Mesenchymal stem cell (in vitro differentiated cells and primary cell): Measurements from ENCODE around the gene PNN. TPM values are rescaled to one million over a fixed set of nuclear protein-coding genes. Genes with fewer than 3 reads are reported as not detected.
"Not testable (repeated sequence)": the region's sequence is repeated elsewhere in the genome, so short reads cannot be mapped to it uniquely, and the experiment has no call there.

Experiments used
- DNase-seq: peaks from one replicate; pipeline ENCODE4 v3.0.0-alpha.2; 2013
- H2AFZ ChIP-seq: one replicate; pipeline ENCODE4 v1.6.1; 2013; ENCODE audit warnings: low read depth, mild to moderate bottlenecking, control low read depth, inconsistent platforms, low read length, moderate library complexity
- H2AK5ac ChIP-seq: 2 replicates; pipeline ENCODE4 v1.6.1; 2013; ENCODE audit warnings: low read length, moderate library complexity, mild to moderate bottlenecking, inconsistent platforms; ENCODE audit not compliant: severe bottlenecking
- H2BK120ac ChIP-seq: one replicate; pipeline ENCODE4 v1.6.1; 2013; ENCODE audit warnings: low read depth, mild to moderate bottlenecking, inconsistent platforms, low read length, moderate library complexity
- H2BK12ac ChIP-seq, 2 experiments: one replicate each; pipeline ENCODE4 v1.6.1; 2013; ENCODE audit warnings: inconsistent platforms in 2 of 2, low read length in 2 of 2, mild to moderate bottlenecking in 2 of 2, moderate library complexity in 2 of 2, control low read depth in 1 of 2
- H2BK15ac ChIP-seq: one replicate; pipeline ENCODE4 v1.6.1; 2013; ENCODE audit warnings: mild to moderate bottlenecking, low read depth, inconsistent platforms; ENCODE audit not compliant: poor library complexity, severe bottlenecking
- H2BK5ac ChIP-seq: 2 replicates; pipeline ENCODE4 v1.6.1; 2013; ENCODE audit warnings: low read depth, mild to moderate bottlenecking, low read length, control low read depth, inconsistent platforms; ENCODE audit not compliant: poor library complexity, severe bottlenecking
- H3K14ac ChIP-seq, 2 experiments: one replicate each; pipeline ENCODE4 v1.6.1; 2013; ENCODE audit warnings: inconsistent platforms in 2 of 2, low read length in 2 of 2, control low read depth in 1 of 2, mild to moderate bottlenecking in 1 of 2, moderate library complexity in 1 of 2
- H3K18ac ChIP-seq, 2 experiments: one replicate each; pipeline ENCODE4 v1.6.1; 2013; ENCODE audit warnings: inconsistent platforms in 2 of 2, low read length in 2 of 2, control low read depth in 1 of 2, low read depth in 1 of 2, mild to moderate bottlenecking in 1 of 2
- H3K23ac ChIP-seq, 2 experiments: one replicate each; pipeline ENCODE4 v1.6.1; 2013; ENCODE audit warnings: inconsistent platforms in 2 of 2, low read length in 2 of 2, mild to moderate bottlenecking in 2 of 2, moderate library complexity in 2 of 2, control low read depth in 1 of 2
- H3K27ac ChIP-seq: 2 replicates; pipeline ENCODE4 v1.5.1; 2013; ENCODE audit warnings: mild to moderate bottlenecking, moderate library complexity, low read length, control low read depth, inconsistent platforms; ENCODE audit not compliant: poor library complexity, severe bottlenecking
- H3K27me3 ChIP-seq, 2 experiments: 2 replicates each; pipeline versions ENCODE4 v1.6.1 to v1.7.0; 2013; ENCODE audit warnings: low read length in 2 of 2, mild to moderate bottlenecking in 2 of 2, moderate library complexity in 2 of 2, control low read depth in 1 of 2, inconsistent platforms in 1 of 2; ENCODE audit not compliant: control insufficient read depth in 1 of 2, insufficient read depth in 1 of 2
- H3K36me3 ChIP-seq, 2 experiments: 2 replicates each; pipeline versions ENCODE4 v1.6.1 to v1.7.0; 2013; ENCODE audit warnings: low read length in 2 of 2, control low read depth in 1 of 2, inconsistent platforms in 1 of 2, low read depth in 1 of 2, mild to moderate bottlenecking in 1 of 2; ENCODE audit not compliant: insufficient read depth in 2 of 2, control insufficient read depth in 1 of 2
- H3K4ac ChIP-seq, 2 experiments: one replicate each; pipeline ENCODE4 v1.6.1; 2013; ENCODE audit warnings: inconsistent platforms in 2 of 2, low read length in 2 of 2, mild to moderate bottlenecking in 2 of 2, moderate library complexity in 2 of 2, control low read depth in 1 of 2, low read depth in 1 of 2
- H3K4me1 ChIP-seq: 2 replicates; pipeline ENCODE4 v1.6.1; 2013; ENCODE audit warnings: low read depth, low read length, control low read depth; ENCODE audit not compliant: control insufficient read depth, insufficient read depth
- H3K4me2 ChIP-seq: 2 replicates; pipeline ENCODE4 v1.6.1; 2013; ENCODE audit warnings: low read length, mild to moderate bottlenecking, inconsistent platforms; ENCODE audit not compliant: poor library complexity, severe bottlenecking
- H3K4me3 ChIP-seq, 2 experiments: 2 replicates each; pipeline versions ENCODE4 v1.5.1 to v1.7.0; 2013; ENCODE audit warnings: low read length in 2 of 2, mild to moderate bottlenecking in 2 of 2, control low read depth in 1 of 2, low read depth in 1 of 2; ENCODE audit not compliant: insufficient read depth in 1 of 2
- H3K79me1 ChIP-seq: replicated peaks from 2 replicates; pipeline ENCODE4 v1.6.1; 2013; ENCODE audit warnings: mild to moderate bottlenecking, control low read depth, low read length, inconsistent platforms; ENCODE audit not compliant: poor library complexity, severe bottlenecking
- H3K9ac ChIP-seq: 2 replicates; pipeline ENCODE4 v1.7.0; 2013; ENCODE audit warnings: mild to moderate bottlenecking, low read length, moderate library complexity
- H3K9me3 ChIP-seq: 2 replicates; pipeline ENCODE4 v1.7.0; 2013; ENCODE audit warnings: mild to moderate bottlenecking, low read length; ENCODE audit not compliant: control insufficient read depth
- H4K8ac ChIP-seq: one replicate; pipeline ENCODE4 v1.6.1; 2013; ENCODE audit warnings: inconsistent platforms, mild to moderate bottlenecking, low read length, moderate library complexity
- H4K91ac ChIP-seq: one replicate; pipeline ENCODE4 v1.6.1; 2013; ENCODE audit warnings: mild to moderate bottlenecking, low read length, inconsistent platforms
- WGBS: methylation state at CpG from one replicate; pipeline ENCODE4 v1.1.7; 2013; ENCODE audit warnings: mixed read lengths; 5-methylcytosine and 5-hydroxymethylcytosine counted together
- polyA plus RNA-seq, 2 experiments: library from polyadenylated mRNA; stranded (reverse); fragments of 200-250 nt; gene quantifications; one replicate each; pipeline ENCODE4 v1.2.3, GENCODE V29; 2013

PNN gene
- 43.5 TPM for polyA plus RNA-seq (2013, experiment 1 of 2)
- 41.0 TPM for polyA plus RNA-seq (2013, experiment 2 of 2)

DNA sequence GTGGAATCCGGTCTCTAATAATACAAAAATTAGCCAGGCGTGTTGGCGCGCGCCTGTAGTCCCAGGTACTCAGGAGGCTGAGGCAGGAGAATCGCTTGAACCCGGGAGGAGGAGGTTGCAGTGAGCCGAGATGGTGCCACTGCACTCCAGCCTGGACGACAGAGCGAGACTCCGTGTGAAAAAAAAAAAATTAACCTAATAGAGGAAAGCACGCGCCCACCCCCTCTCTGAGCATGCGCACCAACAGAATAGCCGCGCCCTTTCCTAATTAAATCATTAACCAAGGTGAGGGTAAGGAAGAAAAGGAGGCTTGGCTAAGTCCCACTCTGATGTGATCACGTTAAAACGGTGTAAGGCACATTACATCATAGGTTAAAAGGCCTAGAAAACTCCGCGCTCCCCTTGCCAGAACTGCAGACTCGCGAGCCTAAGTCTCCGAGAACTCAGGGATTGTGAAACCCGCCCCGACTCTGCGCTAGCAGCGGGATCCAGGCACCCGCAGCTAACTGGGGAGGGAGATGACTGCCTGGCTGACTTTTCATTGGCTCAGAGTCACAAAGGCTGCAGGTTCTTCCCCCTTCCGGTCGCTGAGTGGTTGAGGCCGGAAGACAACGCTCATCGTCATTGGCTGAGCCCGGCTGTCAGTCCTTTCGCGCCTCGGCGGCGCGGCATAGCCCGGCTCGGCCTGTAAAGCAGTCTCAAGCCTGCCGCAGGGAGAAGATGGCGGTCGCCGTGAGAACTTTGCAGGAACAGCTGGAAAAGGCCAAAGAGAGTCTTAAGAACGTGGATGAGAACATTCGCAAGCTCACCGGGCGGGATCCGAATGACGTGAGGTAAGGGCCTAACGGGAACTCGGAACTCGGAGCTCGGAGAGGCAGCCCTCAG, at the start of gene PNN:
Gene PNN, plus strand, starts transcription at position 695 of the 885 bp plus-strand sequence. Its CDS starts 26 bp downstream, at position 721.
- no peaks in the 10 kb centered on the region for H3K27me3 ChIP-seq
- DNase-seq = peak; percentile 100
- H2BK5ac ChIP-seq = peak within 1 kb of the TSS; percentile 21
- 8% methylated on average over 47 of the region's 56 CpGs for WGBS
- H2BK120ac ChIP-seq = no peak within 1 kb of the TSS
- H4K91ac ChIP-seq = peak within 1 kb of the TSS; percentile 2
- H2BK12ac ChIP-seq = no peak within 1 kb of the TSS
- peak within 1 kb of the TSS; percentile 87 for H3K27ac ChIP-seq
- H3K23ac ChIP-seq = peak within 1 kb of the TSS in 1 of 2 experiments; percentile 86
- H3K4ac ChIP-seq = peak within 1 kb of the TSS; percentile 52 to 88
- peaks cover 12 to 37% of the 10 kb centered on the region in 2 experiments for H3K36me3 ChIP-seq
- peak within 1 kb of the TSS; percentile 53 for H2AK5ac ChIP-seq
- H2AFZ ChIP-seq = no peak within 1 kb of the TSS
- peak within 1 kb of the TSS; percentile 85 to 93 for H3K4me3 ChIP-seq
- H3K9ac ChIP-seq = peak within 1 kb of the TSS; percentile 98
- H3K18ac ChIP-seq = peak within 1 kb of the TSS; percentile 59 to 76
- H3K79me1 ChIP-seq = peaks cover 7% of the 10 kb centered on the region
- H2BK15ac ChIP-seq = no peak within 1 kb of the TSS
- peaks cover 5% of the 10 kb centered on the region for H3K4me1 ChIP-seq
- H3K14ac ChIP-seq = peak within 1 kb of the TSS in 1 of 2 experiments; percentile 82
- no peaks in the 10 kb centered on the region for H3K9me3 ChIP-seq
- H4K8ac ChIP-seq = peak within 1 kb of the TSS; percentile 91
- peak within 1 kb of the TSS; percentile 67 for H3K4me2 ChIP-seq

GRCh38 chr14:39137835-39138234, 37.2 kb upstream of the PNN start:
- not testable (repeated sequence) for H2AK5ac ChIP-seq, H4K8ac ChIP-seq, H3K79me1 ChIP-seq, H2BK15ac ChIP-seq, H3K4me2 ChIP-seq, H2BK120ac ChIP-seq, H4K91ac ChIP-seq, H3K9me3 ChIP-seq, H2AFZ ChIP-seq, H3K4me1 ChIP-seq, H3K27ac ChIP-seq, H3K27me3 ChIP-seq, H3K23ac ChIP-seq, H3K4ac ChIP-seq, H2BK12ac ChIP-seq, H3K14ac ChIP-seq, DNase-seq, H2BK5ac ChIP-seq, H3K18ac ChIP-seq, H3K4me3 ChIP-seq, H3K9ac ChIP-seq
- H3K36me3 ChIP-seq = peaks cover 24 to 69% of the 10 kb centered on the region in 2 experiments
- 99% methylated on average over 8 of the region's 8 CpGs for WGBS

- H3K27me3 ChIP-seq = no peaks in the 10 kb centered on the region
- no peak overlapping the region for H3K9ac ChIP-seq
- H2AFZ ChIP-seq = no peak overlapping the region
- no peak overlapping the region for H2AK5ac ChIP-seq
- H4K91ac ChIP-seq = no peak overlapping the region
- H2BK120ac ChIP-seq = no peak overlapping the region
- H3K18ac ChIP-seq = no peak overlapping the region
- H3K14ac ChIP-seq = no peak overlapping the region
- no peak overlapping the region for H3K27ac ChIP-seq
- H3K4me2 ChIP-seq = no peak overlapping the region
- H3K23ac ChIP-seq = no peak overlapping the region
- peaks cover 24 to 69% of the 10 kb centered on the region in 2 experiments for H3K36me3 ChIP-seq
- no peak for DNase-seq
- no peaks in the 10 kb centered on the region for H3K9me3 ChIP-seq
- no peak overlapping the region for H2BK12ac ChIP-seq
- no peak overlapping the region for H3K4ac ChIP-seq
- H3K4me1 ChIP-seq = no peaks in the 10 kb centered on the region
- H2BK5ac ChIP-seq = no peak overlapping the region
- H2BK15ac ChIP-seq = no peak overlapping the region
- WGBS = no CpG with 5 or more reads among the region's 1 CpG
- H4K8ac ChIP-seq = no peak overlapping the region
- H3K4me3 ChIP-seq = no peak overlapping the region
- H3K79me1 ChIP-seq = no peaks in the 10 kb centered on the region
Observed at GRCh38 chr14:39138440-39138839, 36.6 kb upstream of the PNN start.

DNA sequence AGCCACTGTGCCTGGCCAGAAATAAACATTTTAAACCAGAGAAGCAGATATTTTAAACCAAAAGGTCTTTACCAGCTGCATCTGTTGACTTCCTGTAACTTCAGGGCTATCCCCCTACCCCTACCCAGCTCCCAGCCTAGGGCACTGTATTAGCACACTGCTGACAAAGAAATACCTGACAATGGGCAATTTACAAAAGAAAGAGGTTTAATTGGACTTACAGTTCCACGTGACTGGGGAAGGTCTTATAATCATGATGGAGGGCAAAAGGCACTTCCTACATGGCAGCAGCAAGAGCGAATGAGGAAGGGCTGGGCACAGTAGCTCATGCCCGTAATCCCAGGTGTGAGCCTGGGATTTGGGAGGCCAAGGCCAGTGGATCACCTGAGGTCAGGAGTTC, 34.9 kb upstream of the PNN start:
- H2BK12ac ChIP-seq = no peak overlapping the region
- no peak overlapping the region for H2BK15ac ChIP-seq
- H3K36me3 ChIP-seq = peaks cover 22 to 52% of the 10 kb centered on the region in 2 experiments
- no peak overlapping the region for H4K91ac ChIP-seq
- no peaks in the 10 kb centered on the region for H3K4me1 ChIP-seq
- no peak for DNase-seq
- no peak overlapping the region for H3K9ac ChIP-seq
- no peak overlapping the region for H3K23ac ChIP-seq
- no peak overlapping the region for H2AFZ ChIP-seq
- no peaks in the 10 kb centered on the region for H3K27me3 ChIP-seq
- H2BK5ac ChIP-seq = no peak overlapping the region
- H3K18ac ChIP-seq = no peak overlapping the region
- H2BK120ac ChIP-seq = no peak overlapping the region
- H3K14ac ChIP-seq = no peak overlapping the region
- no peak overlapping the region for H3K4me2 ChIP-seq
- H4K8ac ChIP-seq = no peak overlapping the region
- WGBS = 100% methylated on average over 3 of the region's 3 CpGs
- H2AK5ac ChIP-seq = no peak overlapping the region
- H3K79me1 ChIP-seq = no peaks in the 10 kb centered on the region
- H3K27ac ChIP-seq = no peak overlapping the region
- H3K4me3 ChIP-seq = no peak overlapping the region
- H3K4ac ChIP-seq = peak overlapping the region in 1 of 2 experiments; percentile 6
- H3K9me3 ChIP-seq = no peaks in the 10 kb centered on the region
